Thyroid gland (tissue), 4 donors: Measurements from ENCODE around the gene PIP4P1. TPM values are rescaled to one million over a fixed set of nuclear protein-coding genes. Genes with fewer than 3 reads are reported as not detected.

Experiments used
- DNase-seq, 2 donors: peaks; one replicate each; pipeline ENCODE4 v3.0.0-alpha.2; 2019
- H3K27ac ChIP-seq, 3 donors: fragments of 200-600 bp; sonication (generic); 1 replicate in 2 of 3; 2 replicates in 1 of 3; pipeline ENCODE4 v1.5.1; 2016 to 2019; ENCODE audit warnings: mild to moderate bottlenecking in 1 of 3, moderate library complexity in 1 of 3
- H3K27me3 ChIP-seq: fragments of 200-600 bp; sonication (generic); one replicate; pipeline ENCODE4 v1.5.1; 2019
- H3K36me3 ChIP-seq, 2 donors: fragments of 200-600 bp; sonication (generic); one replicate each; pipeline ENCODE4 v1.5.1; 2016 to 2019
- H3K4me1 ChIP-seq, 2 donors: fragments of 200-600 bp; sonication (generic); one replicate each; pipeline ENCODE4 v1.5.1; 2017 to 2019
- H3K4me3 ChIP-seq, 3 donors: fragments of 200-600 bp; sonication (generic); replicated peaks in 1 of 3; 1 replicate in 2 of 3; 2 replicates in 1 of 3; pipeline ENCODE4 v1.5.1; 2016; ENCODE audit warnings: mild to moderate bottlenecking in 1 of 3
- H3K9me3 ChIP-seq: fragments of 200-600 bp; sonication (generic); one replicate; pipeline ENCODE4 v1.5.1; 2017
- POLR2A ChIP-seq, 2 donors: fragments of 450-650 bp; IDR thresholded peaks; one replicate each; pipeline ENCODE4 v1.6.1; 2017; ENCODE audit warnings: antibody characterized with exemption in 2 of 2, mild to moderate bottlenecking in 2 of 2, moderate library complexity in 1 of 2
- WGBS, 2 donors: methylation state at CpG; one replicate each; pipeline ENCODE4 v1.1.5; 2017; 5-methylcytosine and 5-hydroxymethylcytosine counted together
- intact Hi-C: fragments of 100-400 bp; cut with DNase I; formaldehyde crosslinking; loops from one replicate; pipeline ENCODE4 v1.15.1; 2023
- total RNA-seq, 4 donors: library from RNA; depleted of rRNA; stranded (reverse); fragments of >200 nt; gene quantifications; one replicate each; pipeline ENCODE4 v1.2.3, GENCODE V29; 2016
- TF ChIP-seq, protein P1 (sequence below), 6 experiments: fragments of 200-600 bp in 3 of 6; fragments of 450-650 bp in 3 of 6; sonication (generic) in 3 of 6; IDR thresholded peaks; one replicate each; pipeline ENCODE4 v1.5.1; 2016 to 2019; ENCODE audit warnings: antibody characterized with exemption in 6 of 6, mild to moderate bottlenecking in 2 of 6, inconsistent platforms in 1 of 6, moderate library complexity in 1 of 6

PIP4P1 gene
- total RNA-seq, 4 donors from 2014 or later = 15.4 to 29.1 (median 23.1) TPM

DNA sequence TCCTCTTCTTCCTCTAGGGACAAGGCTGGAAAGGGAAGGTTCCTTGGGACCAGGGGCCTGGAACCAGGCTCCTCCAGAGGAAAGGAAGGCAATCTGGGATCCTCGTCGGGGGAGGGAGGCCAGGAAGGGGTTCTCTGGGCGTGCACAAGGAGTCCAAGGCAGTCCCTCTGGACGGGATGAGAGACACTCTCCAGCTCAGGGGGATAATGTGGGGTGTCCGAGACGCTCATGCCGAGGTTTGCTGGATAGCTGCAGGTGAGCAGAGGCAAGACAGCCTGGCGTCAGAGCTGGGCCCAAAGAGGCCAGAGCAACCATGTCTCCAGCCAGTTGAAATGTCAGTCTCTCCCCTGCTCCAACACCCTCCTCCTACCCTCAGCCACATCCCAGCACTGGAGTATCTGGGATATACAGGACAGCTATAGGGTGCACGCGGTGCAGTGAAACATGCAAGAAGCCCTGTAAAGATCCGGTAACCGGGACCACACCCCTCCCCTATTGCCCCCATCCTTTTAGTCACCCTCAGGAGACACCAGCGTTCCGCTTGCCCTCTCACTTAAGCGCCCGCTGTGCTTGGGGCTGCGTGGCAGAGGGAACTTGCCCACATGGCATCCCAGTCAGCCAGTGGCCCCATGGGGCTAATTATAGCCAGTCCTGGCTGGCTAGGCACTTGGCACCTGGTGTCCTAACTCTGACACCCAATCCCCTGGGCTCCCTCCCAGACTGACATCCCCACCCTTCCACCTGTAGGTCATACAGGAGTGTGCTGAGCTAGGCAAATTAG, 25.5 kb downstream of the PIP4P1 start, which contains the start of gene KLHL33:
Gene KLHL33 (minus strand): TSS at position 585 of the 781 bp plus-strand sequence. CDS start 355 bp downstream, at position 230.
- no peak for DNase-seq
- Histone ChIP-seq H3K4me1 (peaks cover 5 to 9% of the 10 kb centered on the region in 2 donors), H3K9me3 (no peaks in the 10 kb centered on the region), H3K4me3 (peak within 1 kb of the TSS in 1 of 3 donors; percentile 10), H3K27ac (peak within 1 kb of the TSS in 1 of 3 donors; percentile 56), H3K27me3 (no peaks in the 10 kb centered on the region), H3K36me3 (no peaks in the 10 kb centered on the region)
- 65 to 78% methylated on average over 16 to 17 of the region's 17 CpGs for WGBS, 2 donors
- intact Hi-C loops = no loop called here
- no peak for TF ChIP-seq POLR2A (IDR thresholded peaks at IDR 0.05)
- TF ChIP-seq, protein P1, sequence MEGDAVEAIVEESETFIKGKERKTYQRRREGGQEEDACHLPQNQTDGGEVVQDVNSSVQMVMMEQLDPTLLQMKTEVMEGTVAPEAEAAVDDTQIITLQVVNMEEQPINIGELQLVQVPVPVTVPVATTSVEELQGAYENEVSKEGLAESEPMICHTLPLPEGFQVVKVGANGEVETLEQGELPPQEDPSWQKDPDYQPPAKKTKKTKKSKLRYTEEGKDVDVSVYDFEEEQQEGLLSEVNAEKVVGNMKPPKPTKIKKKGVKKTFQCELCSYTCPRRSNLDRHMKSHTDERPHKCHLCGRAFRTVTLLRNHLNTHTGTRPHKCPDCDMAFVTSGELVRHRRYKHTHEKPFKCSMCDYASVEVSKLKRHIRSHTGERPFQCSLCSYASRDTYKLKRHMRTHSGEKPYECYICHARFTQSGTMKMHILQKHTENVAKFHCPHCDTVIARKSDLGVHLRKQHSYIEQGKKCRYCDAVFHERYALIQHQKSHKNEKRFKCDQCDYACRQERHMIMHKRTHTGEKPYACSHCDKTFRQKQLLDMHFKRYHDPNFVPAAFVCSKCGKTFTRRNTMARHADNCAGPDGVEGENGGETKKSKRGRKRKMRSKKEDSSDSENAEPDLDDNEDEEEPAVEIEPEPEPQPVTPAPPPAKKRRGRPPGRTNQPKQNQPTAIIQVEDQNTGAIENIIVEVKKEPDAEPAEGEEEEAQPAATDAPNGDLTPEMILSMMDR (IDR thresholded peaks at IDR 0.05) = no peak

DNA sequence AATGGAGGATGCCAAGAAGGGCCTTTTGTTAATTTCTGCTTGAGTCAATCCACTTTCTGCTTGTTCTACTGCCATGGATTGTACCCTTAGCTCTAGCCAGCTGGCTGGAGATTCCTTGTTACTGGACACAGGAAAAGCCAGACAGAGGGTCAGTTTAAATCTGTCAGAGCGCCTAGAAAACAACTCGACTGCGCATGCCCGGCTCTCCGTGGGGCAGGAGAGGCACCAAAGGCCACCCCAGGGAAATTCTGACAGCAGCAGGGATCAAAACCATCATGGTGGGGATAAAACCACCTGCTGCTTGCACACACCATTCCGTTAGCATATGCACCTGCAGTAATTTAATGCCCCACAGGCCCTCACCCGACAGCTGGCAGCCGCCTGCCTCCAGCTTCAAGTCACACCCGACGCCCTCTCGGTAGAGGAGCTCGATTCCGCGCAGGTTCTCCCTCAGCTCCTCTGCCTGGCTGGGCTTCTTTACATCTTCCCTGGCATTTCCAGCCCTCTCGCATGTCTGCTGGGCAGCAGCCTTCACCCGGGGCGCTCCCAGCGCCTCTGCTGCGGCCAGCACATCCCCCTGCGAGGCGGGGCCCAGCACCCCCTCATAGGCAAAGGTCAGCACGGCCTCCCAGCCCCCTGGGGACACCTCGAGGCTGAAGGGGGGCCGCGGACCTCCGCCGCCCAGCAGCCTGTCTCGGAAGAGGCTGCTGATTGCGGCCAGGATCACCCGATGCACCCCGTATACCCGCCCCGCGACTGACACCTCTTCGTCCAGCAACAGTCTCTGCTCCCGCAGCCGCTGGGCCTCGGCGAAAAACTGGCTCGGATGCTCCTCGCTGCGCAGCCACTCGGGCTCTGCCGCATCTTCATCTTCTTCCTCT, 26.3 kb downstream of the PIP4P1 start:
- peaks cover 10 to 14% of the 10 kb centered on the region in 2 donors for H3K4me1 ChIP-seq

DNA sequence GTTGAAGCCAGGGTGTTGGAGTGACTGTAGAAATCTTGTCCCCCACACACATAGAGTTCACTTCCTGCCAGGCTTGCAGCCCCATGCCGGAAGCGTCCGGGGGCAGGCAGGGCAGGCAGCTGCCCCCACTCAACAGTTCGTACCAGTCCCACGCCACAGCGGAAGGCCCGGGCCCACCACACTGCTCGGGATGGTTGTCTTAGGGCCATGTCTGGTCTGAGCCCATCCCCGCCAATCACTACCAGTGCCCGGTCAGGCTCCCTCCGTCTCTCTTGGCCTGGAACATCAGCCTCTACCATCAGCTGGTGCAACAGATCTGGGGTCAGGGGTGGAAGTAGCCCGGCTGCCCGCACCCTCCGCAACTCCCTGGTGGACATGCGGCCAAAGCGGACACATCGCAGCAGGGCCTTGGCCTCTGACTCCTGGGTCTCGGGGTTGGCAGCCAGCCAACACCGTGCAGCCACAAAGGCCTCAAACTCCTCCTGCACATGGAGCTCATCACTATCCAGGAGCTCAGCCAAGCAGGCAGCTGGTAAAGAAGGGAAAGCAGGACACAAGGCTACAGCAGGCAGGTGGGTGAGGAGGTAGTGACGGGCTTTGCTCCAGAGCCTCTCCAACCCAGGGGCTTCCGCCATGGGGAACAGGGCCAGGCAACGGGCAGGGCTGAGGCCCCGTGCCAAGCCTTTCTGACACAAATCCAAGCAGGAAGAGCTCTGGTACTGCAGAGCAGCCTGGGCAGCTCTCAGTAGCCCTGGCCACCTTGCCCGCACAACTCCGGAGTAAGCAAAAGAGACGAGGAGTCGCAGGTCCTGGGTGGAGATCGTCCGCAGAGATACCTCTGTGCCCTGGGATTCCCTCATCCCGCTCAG, 31.2 kb downstream of the PIP4P1 start:
- TF ChIP-seq, protein P1 (IDR thresholded peaks at IDR 0.05) = no peak
- no peak for TF ChIP-seq POLR2A (IDR thresholded peaks at IDR 0.05)
- Histone ChIP-seq H3K9me3 (no peaks in the 10 kb centered on the region), H3K4me3 (no peak overlapping the region), H3K36me3 (no peaks in the 10 kb centered on the region), H3K27me3 (no peaks in the 10 kb centered on the region), H3K4me1 (peaks cover 8% of the 10 kb centered on the region in 2 donors), H3K27ac (no peak overlapping the region)
- intact Hi-C loops = no loop called here
- WGBS, 2 donors = 74 to 84% methylated on average over 17 to 25 of the region's 30 CpGs
- DNase-seq = peak; percentile 63 to 64

More for the DNA sequence above, 26.3 kb downstream of the PIP4P1 start:
- peak; percentile 32 to 53 for DNase-seq
- peak overlapping the region in 1 of 3 donors; percentile 10 for H3K4me3 ChIP-seq
- H3K36me3 ChIP-seq = no peaks in the 10 kb centered on the region
- intact Hi-C loops = no loop called here
- TF ChIP-seq, protein P1 (IDR thresholded peaks at IDR 0.05) = no peak
- no peak for TF ChIP-seq POLR2A (IDR thresholded peaks at IDR 0.05)
- WGBS, 2 donors = 26 to 34% methylated on average over 20 to 44 of the region's 44 CpGs
- peak overlapping the region in 1 of 3 donors; percentile 56 for H3K27ac ChIP-seq
- no peaks in the 10 kb centered on the region for H3K9me3 ChIP-seq
- no peaks in the 10 kb centered on the region for H3K27me3 ChIP-seq

DNA sequence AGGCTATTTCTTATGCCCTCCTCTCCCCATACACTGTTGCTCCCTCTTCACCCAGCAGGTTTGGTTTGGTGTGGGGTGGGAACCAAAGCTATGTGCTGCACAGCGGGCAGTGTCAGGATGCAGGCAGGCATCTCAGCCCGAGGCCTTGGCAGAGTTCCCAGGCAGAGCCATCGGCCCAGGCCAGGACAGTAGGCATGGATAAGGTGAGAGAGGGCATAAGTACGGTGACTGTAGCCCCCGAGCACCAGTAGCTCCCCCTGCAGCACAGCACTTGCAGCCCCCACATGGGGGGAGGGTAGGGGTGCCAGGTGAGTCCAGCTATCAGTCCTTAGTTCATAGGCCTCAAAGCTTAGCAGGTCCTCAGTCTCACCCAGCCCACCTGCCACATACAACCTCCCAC, 32.4 kb downstream of the PIP4P1 start:
- 27 to 35% methylated on average over 5 of the region's 5 CpGs for WGBS, 2 donors
- TF ChIP-seq POLR2A (IDR thresholded peaks at IDR 0.05) = no peak
- TF ChIP-seq, protein P1 (IDR thresholded peaks at IDR 0.05) = no peak
- no peaks in the 10 kb centered on the region for H3K27me3 ChIP-seq
- H3K4me3 ChIP-seq = no peak overlapping the region
- H3K27ac ChIP-seq = no peak overlapping the region
- no peak for DNase-seq
- intact Hi-C loops = no loop called here
- H3K36me3 ChIP-seq = no peaks in the 10 kb centered on the region
- no peaks in the 10 kb centered on the region for H3K9me3 ChIP-seq
- H3K4me1 ChIP-seq = peaks cover 5 to 6% of the 10 kb centered on the region in 2 donors
